ENCODE data around the gene LAMTOR5. TPM values are rescaled to one million over a fixed set of nuclear protein-coding genes. Genes with fewer than 3 reads are reported as not detected.
A peak's percentile ranks its signal among the peaks of the same experiment; 100 is the strongest.

Gene LAMTOR5
- total and polyA plus RNA-seq, 10 of the 15 experiments (the other 5 are each of a cell fraction or from before 2014, with no cell fraction given), result 64.1 to 613 (median 315) TPM

GRCh38 chr1:110407260-110408210, at the start of gene LAMTOR5 (continued):
- TF ChIP-seq ZNF687 (IDR thresholded peaks at IDR 0.05), result peak; percentile 82
- TF ChIP-seq MYB (IDR thresholded peaks at IDR 0.05; ENCODE audit: borderline replicate concordance, low read depth, low read length), result no peak
- peak; percentile 66 for TF ChIP-seq SIX5 (IDR thresholded peaks at IDR 0.05; ENCODE audit: low read depth, low read length, severe bottlenecking)
- TF ChIP-seq CBFB (IDR thresholded peaks at IDR 0.05; ENCODE audit: low read depth), result peak; percentile 92
- TF ChIP-seq RB1 (IDR thresholded peaks at IDR 0.05; ENCODE audit: borderline replicate concordance), result peak; percentile 61; the same call in 1 of the 2 replicates
- no peak for TF ChIP-seq NRF1 (conservative IDR thresholded peaks at IDR 0.05; ENCODE audit: low read depth, low read length)
- TF ChIP-seq SUPT20H (IDR thresholded peaks at IDR 0.05; ENCODE audit: borderline replicate concordance, control insufficient read depth, low read depth, low read length), result no peak
- peak; percentile 95 for TF ChIP-seq MXI1 (IDR thresholded peaks at IDR 0.05; ENCODE audit: low read depth, low read length)
- TF ChIP-seq SMARCA5 (IDR thresholded peaks at IDR 0.05), result peak; percentile 74; the same call in 1 of the 2 replicates
- TF ChIP-seq E2F4 (IDR thresholded peaks at IDR 0.05; ENCODE audit: low read depth, low read length), result no peak
- peak; percentile 84 for TF ChIP-seq LARP7 (IDR thresholded peaks at IDR 0.05)
- peak; percentile 73 for TF ChIP-seq RAD51 (IDR thresholded peaks at IDR 0.05)
- no peak for TF ChIP-seq ZNF274 (IDR thresholded peaks at IDR 0.05; ENCODE audit: insufficient read depth, insufficient read length)
- no peak; the same call in 1 of the 2 replicates for TF ChIP-seq TCF3 (IDR thresholded peaks at IDR 0.05; ENCODE audit: borderline replicate concordance, insufficient read depth, low read depth, low read length)
- no peak for TF ChIP-seq ZBTB33 (IDR thresholded peaks at IDR 0.05)
- no peak; the same call in 1 of the 2 replicates for TF ChIP-seq TBL1XR1 (IDR thresholded peaks at IDR 0.05; ENCODE audit: low read depth, low read length)
- TF ChIP-seq STAT3 (IDR thresholded peaks at IDR 0.05; ENCODE audit: low read depth, low read length), result no peak
- TF ChIP-seq POLR2A (IDR thresholded peaks at IDR 0.05; ENCODE audit: low read depth, low read length), result peak; percentile 97
- TF ChIP-seq PML (IDR thresholded peaks at IDR 0.05; ENCODE audit: low read length), result peak; percentile 89
- no peak for TF ChIP-seq ZNF217 (IDR thresholded peaks at IDR 0.05)
- peak; percentile 87 to 92 for TF ChIP-seq BHLHE40 (IDR thresholded peaks at IDR 0.05; ENCODE audit: borderline replicate concordance in 1 of 2, low read depth in 2 of 2, low read length in 1 of 2)
- no peak; the same call in 1 of the 2 replicates for TF ChIP-seq MLLT1 (IDR thresholded peaks at IDR 0.05)
